ENCODE results near the gene USP35.
A peak's percentile ranks its signal among the peaks of the same experiment; 100 is the strongest.
"Not testable (repeated sequence)": the region's sequence is repeated elsewhere in the genome, so short reads cannot be mapped to it uniquely, and the experiment has no call there.

Gene USP35

DNA sequence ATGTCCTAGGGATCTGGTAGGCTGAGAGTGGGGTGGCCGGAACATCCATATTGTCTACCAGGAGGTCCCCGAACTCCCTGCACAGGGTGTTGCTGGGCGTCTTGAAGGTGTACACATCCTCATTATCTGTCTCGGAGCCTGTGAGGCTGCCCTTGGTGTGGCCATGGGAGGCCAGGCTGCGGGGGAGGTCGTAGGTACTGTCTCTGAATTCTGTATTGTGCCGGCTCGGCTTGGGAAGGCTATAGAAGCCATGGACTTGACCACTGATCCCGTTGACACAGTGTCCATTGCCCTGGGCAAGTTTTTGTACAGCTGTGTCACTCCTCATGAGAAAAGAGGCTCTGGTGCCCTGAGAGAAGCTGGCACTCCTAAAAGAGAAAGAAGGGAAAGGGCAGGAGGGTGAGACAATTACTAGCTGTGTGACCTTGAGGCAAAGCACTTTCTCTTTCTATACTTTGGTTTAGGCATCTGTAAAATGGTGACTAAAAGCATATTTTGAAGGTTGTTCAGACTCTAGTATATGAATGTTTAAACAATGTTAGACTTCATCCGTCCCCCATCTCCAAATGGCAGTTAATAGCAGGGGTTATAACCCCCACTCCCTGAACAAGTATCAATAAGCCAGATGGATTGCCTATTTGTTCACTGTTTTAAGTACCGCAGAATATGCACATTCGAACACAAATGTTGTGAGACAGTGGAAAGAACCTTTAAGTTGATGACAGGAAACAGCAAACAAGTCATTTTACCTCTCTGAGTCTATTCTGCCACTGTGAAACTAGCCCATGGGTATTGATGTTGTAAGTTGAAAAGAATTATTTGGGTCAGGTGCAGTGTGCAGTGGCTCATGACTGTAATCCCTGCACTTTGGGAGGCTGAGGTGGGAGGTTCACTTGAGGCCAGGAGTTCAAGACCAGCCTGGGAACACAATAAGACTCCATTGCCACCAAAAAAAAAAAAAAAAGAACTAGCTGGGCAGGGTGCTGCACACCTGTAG lies 38.3 kb downstream of the USP35 start:
- TF ChIP-seq Cebpa-rat (IDR thresholded peaks at IDR 0.05): no peak
- Histone ChIP-seq H3K27ac (peak overlapping the region in 5 of 11 experiments; percentile 7 to 58 (median 23); a peak in 6 of 22 replicates), H3K9ac (no peak overlapping the region), H3K36me3 (peaks cover 52 to 85% (median 70%) of the 10 kb centered on the region in 11 experiments), H3K4me2 (peak overlapping the region; percentile 30 to 79 (median 68); a peak in 18 of 22 replicates), H3K4me3 (no peak overlapping the region), H3K27me3 (no peaks in the 10 kb centered on the region), H3K4me1 (peaks cover 54 to 68% (median 58%) of the 10 kb centered on the region in 10 experiments), H4K20me1 (peaks cover 0 to 96% (median 19%) of the 10 kb centered on the region in 11 experiments; a peak in 13 of 22 replicates), H3K9me3 (replicated peaks in 1 of 11) (no peaks in the 10 kb centered on the region)

DNA sequence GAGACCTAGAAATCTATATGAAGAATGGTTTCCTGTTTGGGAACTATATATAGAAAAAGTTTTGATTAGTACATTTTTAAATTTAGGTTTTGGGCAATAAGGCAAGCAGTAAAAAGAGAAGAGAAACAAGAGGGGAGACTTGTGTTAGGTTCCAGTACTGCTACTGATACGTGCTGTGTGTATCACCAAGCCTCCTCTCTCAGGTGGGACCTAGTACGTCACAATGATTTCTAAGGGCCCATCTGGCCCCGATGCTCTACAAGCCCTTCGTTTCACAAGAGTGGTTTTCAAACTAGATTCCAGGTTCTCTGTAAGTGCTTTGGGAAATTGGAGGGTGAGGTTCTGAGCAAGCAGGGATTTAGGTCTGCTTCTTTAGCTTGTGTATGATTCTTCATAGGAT lies 39.2 kb downstream of the USP35 start:
- peaks cover 0 to 98% (median 19%) of the 10 kb centered on the region in 11 experiments; a peak in 13 of 22 replicates for H4K20me1 ChIP-seq
- H3K27ac ChIP-seq: peak overlapping the region in 10 of 11 experiments; percentile 10 to 58 (median 30); a peak in 15 of 22 replicates
- H3K4me2 ChIP-seq: peak overlapping the region; percentile 30 to 79 (median 68); a peak in 21 of 22 replicates
- no peak overlapping the region for H3K4me3 ChIP-seq
- no peaks in the 10 kb centered on the region for H3K9me3 ChIP-seq (replicated peaks in 1 of 11)
- peak overlapping the region in 10 of 11 experiments; percentile 1 to 63 (median 32); a peak in 14 of 22 replicates for H3K9ac ChIP-seq
- no peak for TF ChIP-seq Cebpa-rat (IDR thresholded peaks at IDR 0.05)
- H3K27me3 ChIP-seq: no peaks in the 10 kb centered on the region
- H3K36me3 ChIP-seq: peaks cover 46 to 85% (median 67%) of the 10 kb centered on the region in 11 experiments
- H3K4me1 ChIP-seq: peaks cover 54 to 68% (median 59%) of the 10 kb centered on the region in 10 experiments

DNA sequence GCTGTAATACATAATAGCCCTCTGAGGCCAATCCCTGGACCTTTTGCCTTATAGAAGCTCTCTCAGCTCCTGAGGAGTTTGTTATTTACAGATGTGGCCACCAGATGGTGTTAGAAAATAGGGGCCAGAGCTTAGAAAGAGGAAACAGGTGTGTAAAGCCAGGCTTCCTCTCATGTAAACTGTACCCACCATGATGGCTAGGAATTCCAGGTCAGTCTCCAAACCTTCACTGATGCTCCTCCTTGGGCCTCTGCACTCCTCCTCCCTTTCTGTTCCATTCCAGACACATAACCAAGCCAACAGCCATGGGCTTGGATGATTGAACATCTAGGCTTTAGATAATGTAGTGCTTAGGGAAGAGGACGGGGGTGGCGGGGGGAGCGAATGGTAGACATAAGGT lies 39.7 kb downstream of the USP35 start:
- peaks cover 50 to 66% (median 56%) of the 10 kb centered on the region in 10 experiments for H3K4me1 ChIP-seq
- no peaks in the 10 kb centered on the region for H3K9me3 ChIP-seq (replicated peaks in 1 of 11)
- peaks cover 43 to 85% (median 67%) of the 10 kb centered on the region in 11 experiments for H3K36me3 ChIP-seq
- peak overlapping the region in 8 of 11 experiments; percentile 1 to 63 (median 36); a peak in 9 of 22 replicates for H3K9ac ChIP-seq
- H3K4me3 ChIP-seq: no peak overlapping the region
- no peaks in the 10 kb centered on the region for H3K27me3 ChIP-seq
- TF ChIP-seq Cebpa-rat (IDR thresholded peaks at IDR 0.05): no peak
- H4K20me1 ChIP-seq: peaks cover 0 to 98% (median 17%) of the 10 kb centered on the region in 11 experiments; a peak in 13 of 22 replicates
- H3K4me2 ChIP-seq: peak overlapping the region in 10 of 11 experiments; percentile 59 to 79 (median 69); a peak in 20 of 22 replicates
- H3K27ac ChIP-seq: peak overlapping the region in 9 of 11 experiments; percentile 16 to 58 (median 35); a peak in 13 of 22 replicates

DNA sequence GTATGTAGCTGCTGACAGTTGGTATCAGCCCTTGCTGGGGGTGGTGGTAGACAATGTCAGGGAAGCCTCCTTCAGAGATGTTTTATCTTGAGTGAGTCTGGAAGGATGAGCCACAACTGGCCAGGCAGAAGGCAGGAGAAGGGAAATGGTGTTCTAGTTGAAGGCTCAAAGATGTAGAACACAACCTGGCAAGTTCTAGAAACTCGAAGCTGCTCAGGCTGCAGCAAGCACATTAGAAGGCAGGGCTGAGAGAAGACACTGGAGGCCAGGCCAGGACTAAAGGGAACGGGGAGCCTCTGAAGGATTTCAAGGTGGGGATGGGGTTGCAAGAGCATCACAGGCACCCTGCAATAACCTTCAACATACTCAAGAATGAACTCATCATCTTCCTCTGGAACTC lies 40.4 kb downstream of the USP35 start:
- Histone ChIP-seq H3K9ac (no peak overlapping the region), H3K27ac (no peak overlapping the region; a peak in 1 of 22 replicates), H3K9me3 (replicated peaks in 1 of 11) (no peaks in the 10 kb centered on the region), H3K4me3 (no peak overlapping the region), H4K20me1 (peaks cover 0 to 98% (median 13%) of the 10 kb centered on the region in 11 experiments; a peak in 13 of 22 replicates), H3K27me3 (no peaks in the 10 kb centered on the region), H3K4me1 (peaks cover 43 to 59% (median 52%) of the 10 kb centered on the region in 10 experiments), H3K4me2 (peak overlapping the region; percentile 44 to 79 (median 68); a peak in 19 of 22 replicates), H3K36me3 (peaks cover 43 to 85% (median 67%) of the 10 kb centered on the region in 11 experiments)
- no peak for TF ChIP-seq Cebpa-rat (IDR thresholded peaks at IDR 0.05)

DNA sequence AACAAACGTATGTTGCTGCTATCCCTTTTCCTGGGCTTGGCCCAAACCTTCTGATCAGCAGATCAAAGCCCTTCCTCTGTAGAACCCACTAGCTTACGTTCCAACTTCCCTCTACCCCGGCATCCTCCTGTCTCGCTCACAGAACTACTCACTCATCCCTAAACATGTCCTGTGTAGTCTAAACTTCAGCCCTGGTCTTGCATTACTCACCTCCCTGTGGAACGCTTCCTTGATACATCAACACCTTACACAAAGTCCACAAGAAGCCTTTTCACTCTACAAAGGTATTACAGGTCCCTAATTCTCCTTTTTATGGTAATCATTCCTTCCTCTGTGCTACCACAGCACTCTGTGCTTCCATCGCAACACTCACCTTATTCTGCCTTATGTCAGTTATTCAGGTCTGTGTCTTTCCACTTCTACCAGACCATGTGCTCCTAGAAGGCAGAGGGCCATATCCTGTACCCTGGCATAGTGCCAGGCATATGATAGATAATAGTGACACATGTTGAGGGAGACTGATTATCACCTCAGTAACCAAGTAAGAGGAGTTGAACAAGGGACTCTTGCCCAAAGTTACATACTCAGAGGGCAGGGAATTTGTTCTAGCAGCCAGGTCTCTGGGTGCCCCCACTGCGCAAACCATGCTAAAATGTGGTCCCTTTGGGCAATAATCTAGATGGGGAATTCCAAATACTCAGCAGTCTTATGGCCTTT lies 41.6 kb downstream of the USP35 start:
- no peaks in the 10 kb centered on the region for H3K27me3 ChIP-seq
- no peak overlapping the region for H3K27ac ChIP-seq
- H4K20me1 ChIP-seq: peaks cover 0 to 98% (median 13%) of the 10 kb centered on the region in 11 experiments; a peak in 12 of 22 replicates
- peaks cover 35 to 49% (median 44%) of the 10 kb centered on the region in 10 experiments for H3K4me1 ChIP-seq
- H3K4me2 ChIP-seq: peak overlapping the region in 8 of 11 experiments; percentile 5 to 54 (median 20); a peak in 8 of 22 replicates
- peaks cover 37 to 84% (median 64%) of the 10 kb centered on the region in 11 experiments for H3K36me3 ChIP-seq
- H3K9me3 ChIP-seq (replicated peaks in 1 of 11): no peaks in the 10 kb centered on the region
- TF ChIP-seq Cebpa-rat (IDR thresholded peaks at IDR 0.05): no peak
- no peak overlapping the region for H3K9ac ChIP-seq
- no peak overlapping the region for H3K4me3 ChIP-seq

DNA sequence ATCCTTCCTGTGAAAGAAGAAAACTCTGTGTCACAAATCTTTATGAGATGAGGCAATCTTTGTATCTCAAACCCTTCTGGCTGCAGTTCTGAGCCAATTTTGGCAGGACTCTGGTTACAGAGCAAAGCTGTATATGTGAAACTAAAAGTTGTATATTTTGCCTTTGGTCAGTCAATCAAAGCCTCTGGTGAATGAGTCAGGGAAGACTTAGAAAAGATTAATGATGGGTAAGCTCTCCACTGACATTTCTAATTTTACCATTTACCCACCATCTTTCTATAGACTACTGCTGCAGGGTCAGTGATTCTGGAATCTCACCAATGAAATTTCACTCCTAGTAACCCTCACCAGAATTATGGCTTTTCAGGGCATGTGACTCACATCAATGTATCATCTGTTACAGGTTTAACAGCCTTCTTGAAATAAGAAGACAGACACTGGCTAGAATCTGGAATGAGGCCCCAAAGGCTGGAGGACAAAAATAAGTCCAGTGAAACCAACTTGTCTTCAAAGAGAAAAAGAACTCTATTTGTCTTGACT lies 43.3 kb downstream of the USP35 start:
- Histone ChIP-seq H3K36me3 (peaks cover 32 to 84% (median 62%) of the 10 kb centered on the region in 11 experiments), H3K9me3 (replicated peaks in 1 of 11) (no peaks in the 10 kb centered on the region; a peak in 1 of 22 replicates), H3K4me2 (no peak overlapping the region), H3K4me1 (peaks cover 35 to 49% (median 41%) of the 10 kb centered on the region in 10 experiments), H3K9ac (no peak overlapping the region), H4K20me1 (peaks cover 0 to 100% (median 13%) of the 10 kb centered on the region in 11 experiments; a peak in 12 of 22 replicates), H3K4me3 (no peak overlapping the region), H3K27me3 (no peaks in the 10 kb centered on the region), H3K27ac (no peak overlapping the region)
- TF ChIP-seq Cebpa-rat (IDR thresholded peaks at IDR 0.05): no peak

DNA sequence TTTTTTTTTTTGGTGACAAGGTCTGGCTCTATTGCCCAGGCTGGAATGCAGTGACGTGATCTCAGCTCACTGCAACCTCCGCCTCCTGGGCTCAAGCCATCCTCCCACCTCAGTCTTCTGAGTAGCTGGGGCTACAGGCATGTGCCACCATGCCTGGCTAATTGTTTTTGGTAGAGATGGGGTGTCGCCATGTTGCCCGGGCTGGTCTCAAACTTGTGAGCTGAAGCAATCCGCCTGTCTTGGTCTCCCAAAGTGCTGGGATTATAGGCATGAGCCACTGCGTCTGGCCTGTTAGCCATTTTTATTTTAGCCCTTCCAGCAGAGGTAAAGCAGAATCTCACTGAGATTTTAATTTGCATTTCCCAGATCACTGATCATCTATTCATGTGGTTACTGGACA lies 44.3 kb downstream of the USP35 start:
- H3K27ac ChIP-seq; H3K4me3 ChIP-seq; H3K9me3 ChIP-seq (replicated peaks in 1 of 11); H3K9ac ChIP-seq; H3K4me2 ChIP-seq; H3K27me3 ChIP-seq: not testable (repeated sequence)
- Histone ChIP-seq H3K36me3 (peaks cover 35 to 87% (median 67%) of the 10 kb centered on the region in 11 experiments), H3K4me1 (peaks cover 25 to 41% (median 31%) of the 10 kb centered on the region in 10 experiments), H4K20me1 (peaks cover 0 to 100% (median 13%) of the 10 kb centered on the region in 11 experiments; a peak in 12 of 22 replicates)

DNA sequence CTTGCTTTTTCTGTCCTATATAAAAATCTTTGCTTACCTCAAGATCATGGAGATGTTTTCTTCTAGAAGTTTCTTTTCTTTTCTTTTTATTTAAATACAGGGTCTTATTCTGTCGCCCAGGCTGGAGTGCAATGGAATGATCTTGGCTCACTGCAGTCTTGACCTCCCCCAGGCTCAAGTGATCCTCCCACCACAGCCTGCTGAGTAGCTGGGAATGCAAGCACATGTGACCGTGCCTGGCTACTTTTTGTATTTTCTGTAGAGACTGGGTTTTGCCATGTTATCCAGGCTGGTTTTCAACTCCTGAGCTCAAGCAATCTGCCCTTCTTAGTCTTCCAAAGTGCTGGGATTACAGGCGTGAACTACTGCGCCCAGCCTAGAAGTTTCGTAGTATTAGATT lies 45.3 kb downstream of the USP35 start:
- Histone ChIP-seq H3K27me3 (no peaks in the 10 kb centered on the region), H3K27ac (no peak overlapping the region), H3K36me3 (peaks cover 43 to 91% (median 71%) of the 10 kb centered on the region in 11 experiments), H4K20me1 (peaks cover 0 to 100% (median 9%) of the 10 kb centered on the region in 11 experiments; a peak in 12 of 22 replicates), H3K9me3 (replicated peaks in 1 of 11) (peaks cover 6 to 18% (median 11%) of the 10 kb centered on the region in 11 experiments; a peak in 19 of 22 replicates), H3K4me2 (no peak overlapping the region), H3K4me1 (peaks cover 15 to 31% (median 22%) of the 10 kb centered on the region in 10 experiments), H3K9ac (no peak overlapping the region), H3K4me3 (no peak overlapping the region)
- TF ChIP-seq Cebpa-rat (IDR thresholded peaks at IDR 0.05): no peak
